Fibroblast of the aortic adventitia (primary cell): ENCODE results near the gene PLA2R1. TPM values are rescaled to one million over a fixed set of nuclear protein-coding genes. Genes with fewer than 3 reads are reported as not detected.

Source experiments
- DNase-seq: peaks from one replicate; pipeline ENCODE4 v3.0.0-alpha.2; 2010; ENCODE audit warnings: low read depth
- H3K4me3 ChIP-seq: 2 replicates; pipeline ENCODE4 v1.5.1; 2011; ENCODE audit warnings: low read depth, mild to moderate bottlenecking, control low read depth, low read length, moderate library complexity
- total RNA-seq: library from RNA; depleted of rRNA; stranded (reverse); fragments of >200 nt; gene quantifications from 2 replicates; pipeline ENCODE4 v1.2.3, GENCODE V29; 2012; ENCODE audit warnings: low replicate concordance
- TF ChIP-seq, protein P1 (sequence below): IDR thresholded peaks from 2 replicates; pipeline ENCODE4 v1.5.1; 2011; ENCODE audit warnings: mild to moderate bottlenecking, low read length, control low read depth, inconsistent platforms; ENCODE audit not compliant: insufficient read depth

The PLA2R1 gene
- total RNA-seq, result 25.0 and 27.0 TPM in 2 replicates

GRCh38 chr2:160062292-160063005, at the start of gene PLA2R1:
TSS of gene PLA2R1 (minus strand) at chr2:160062615. CDS start at chr2:160062403, 212 bp downstream.
- peak; percentile 58 for DNase-seq
- TF ChIP-seq, protein P1, sequence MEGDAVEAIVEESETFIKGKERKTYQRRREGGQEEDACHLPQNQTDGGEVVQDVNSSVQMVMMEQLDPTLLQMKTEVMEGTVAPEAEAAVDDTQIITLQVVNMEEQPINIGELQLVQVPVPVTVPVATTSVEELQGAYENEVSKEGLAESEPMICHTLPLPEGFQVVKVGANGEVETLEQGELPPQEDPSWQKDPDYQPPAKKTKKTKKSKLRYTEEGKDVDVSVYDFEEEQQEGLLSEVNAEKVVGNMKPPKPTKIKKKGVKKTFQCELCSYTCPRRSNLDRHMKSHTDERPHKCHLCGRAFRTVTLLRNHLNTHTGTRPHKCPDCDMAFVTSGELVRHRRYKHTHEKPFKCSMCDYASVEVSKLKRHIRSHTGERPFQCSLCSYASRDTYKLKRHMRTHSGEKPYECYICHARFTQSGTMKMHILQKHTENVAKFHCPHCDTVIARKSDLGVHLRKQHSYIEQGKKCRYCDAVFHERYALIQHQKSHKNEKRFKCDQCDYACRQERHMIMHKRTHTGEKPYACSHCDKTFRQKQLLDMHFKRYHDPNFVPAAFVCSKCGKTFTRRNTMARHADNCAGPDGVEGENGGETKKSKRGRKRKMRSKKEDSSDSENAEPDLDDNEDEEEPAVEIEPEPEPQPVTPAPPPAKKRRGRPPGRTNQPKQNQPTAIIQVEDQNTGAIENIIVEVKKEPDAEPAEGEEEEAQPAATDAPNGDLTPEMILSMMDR, result no peak

GRCh38 chr2:160110674-160111239, 48.3 kb upstream of the PLA2R1 start:
- TF ChIP-seq, protein P1, result no peak
- no peak for DNase-seq
- no peak overlapping the region for H3K4me3 ChIP-seq

More at GRCh38 chr2:160062292-160063005, at the start of gene PLA2R1:
- peak within 1 kb of the TSS; percentile 76 for H3K4me3 ChIP-seq

DNA sequence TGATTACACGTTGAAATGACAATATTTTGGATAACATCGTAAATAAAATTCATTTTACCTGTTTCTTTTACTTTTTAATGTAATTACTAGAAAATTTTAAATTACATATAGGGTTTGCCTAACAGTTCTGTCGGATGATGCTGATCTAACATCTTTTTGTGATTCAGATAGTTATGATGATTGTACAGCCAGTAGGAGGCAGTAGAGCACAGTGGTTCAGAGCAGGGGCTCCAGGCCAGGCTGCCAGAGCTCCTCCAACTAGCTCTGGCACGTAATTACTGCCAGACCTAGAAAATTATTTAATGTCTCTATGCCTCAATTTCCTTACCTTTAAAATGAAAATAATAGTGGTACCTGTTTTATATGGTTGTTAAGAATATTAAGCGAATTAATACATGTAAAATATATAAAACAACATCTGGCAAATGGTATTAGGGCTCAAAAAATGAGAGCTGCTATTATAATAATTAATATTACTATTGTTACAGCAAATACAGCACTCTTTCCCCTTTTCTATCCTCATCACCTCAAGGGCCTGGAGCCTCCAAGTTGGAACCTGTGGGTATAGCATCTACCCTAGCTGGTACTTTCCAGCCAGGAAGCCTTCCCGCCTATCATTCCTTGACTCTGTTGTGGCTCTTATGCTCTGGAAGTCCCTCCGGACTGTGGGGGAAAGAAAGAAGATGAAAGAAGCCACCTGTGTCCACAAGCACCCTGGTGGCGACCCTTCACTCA, 47.7 kb upstream of the PLA2R1 start:
- H3K4me3 ChIP-seq, result no peak overlapping the region
- peak; percentile 90 for DNase-seq
- TF ChIP-seq, protein P1, result peak; percentile 75

DNA sequence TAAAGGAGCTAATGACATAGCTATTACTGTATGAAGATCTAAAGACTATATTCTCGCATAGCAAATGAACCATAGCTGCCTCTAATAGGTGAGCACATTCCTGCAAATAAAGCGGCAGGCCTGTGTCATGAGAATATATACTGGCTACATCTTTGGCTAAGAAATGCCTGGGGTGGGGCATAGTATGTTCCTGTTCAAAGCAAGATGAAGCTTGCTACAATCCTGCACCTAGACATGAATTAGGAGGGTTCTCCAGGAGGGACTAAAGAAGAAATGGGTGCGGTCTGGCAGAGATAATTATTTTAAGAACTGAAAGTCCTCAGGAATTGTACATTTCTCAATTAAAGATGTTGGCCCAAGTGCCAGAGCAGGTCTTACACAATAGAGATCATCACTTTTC, 46.8 kb upstream of the PLA2R1 start:
- DNase-seq, result no peak
- TF ChIP-seq, protein P1, result no peak
- H3K4me3 ChIP-seq, result no peak overlapping the region

DNA sequence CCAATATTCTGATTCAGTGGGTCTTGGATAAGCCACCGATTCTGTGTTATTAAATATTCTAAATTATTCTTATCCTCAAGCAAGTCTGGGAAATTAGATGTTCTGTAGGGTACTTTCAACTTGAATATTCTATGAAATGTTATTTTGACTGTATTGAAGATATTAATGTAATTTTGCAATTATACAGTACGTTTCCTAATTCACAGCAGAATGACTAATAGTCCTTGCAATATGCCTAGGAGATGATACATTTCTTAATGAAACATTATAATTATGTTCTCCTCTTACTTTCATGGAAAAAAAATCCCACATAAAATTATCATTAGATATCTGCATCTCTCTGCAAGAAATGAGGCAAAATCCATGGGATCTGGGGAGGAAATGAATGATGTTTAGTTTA, 46.2 kb upstream of the PLA2R1 start:
- no peak overlapping the region for H3K4me3 ChIP-seq
- TF ChIP-seq, protein P1, result no peak
- DNase-seq, result no peak

GRCh38 chr2:160105366-160105765, 43.0 kb upstream of the PLA2R1 start:
- H3K4me3 ChIP-seq, result no peak overlapping the region
- TF ChIP-seq, protein P1, result no peak
- DNase-seq, result no peak
